Tibial nerve (tissue), 4 donors: ENCODE results near the gene MATN3. TPM values are rescaled to one million over a fixed set of nuclear protein-coding genes. Genes with fewer than 3 reads are reported as not detected.
A peak's percentile ranks its signal among the peaks of the same experiment; 100 is the strongest.

Experiments
- DNase-seq, 2 donors: peaks; one replicate each; pipeline ENCODE4 v3.0.0-alpha.2; 2019; ENCODE audit warnings: low spot score in 2 of 2
- H3K27ac ChIP-seq, 4 donors: fragments of 200-600 bp; sonication (generic) in 3 of 4; one replicate each; pipeline ENCODE4 v1.5.1; 2017 to 2019; ENCODE audit warnings: mild to moderate bottlenecking in 1 of 4
- H3K27me3 ChIP-seq, 2 donors: fragments of 200-600 bp; sonication (generic) in 1 of 2; one replicate each; pipeline versions ENCODE4 v1.5.1 to v1.6.0; 2017 to 2019
- H3K36me3 ChIP-seq, 3 donors: fragments of 200-600 bp; sonication (generic); one replicate each; pipeline ENCODE4 v1.5.1; 2018 to 2019
- H3K4me1 ChIP-seq, 4 donors: fragments of 200-600 bp; sonication (generic) in 3 of 4; one replicate each; pipeline ENCODE4 v1.5.1; 2017 to 2019
- H3K4me3 ChIP-seq, 4 donors: fragments of 200-600 bp; sonication (generic) in 3 of 4; one replicate each; pipeline ENCODE4 v1.5.1; 2017 to 2019; ENCODE audit warnings: mild to moderate bottlenecking in 1 of 4, moderate library complexity in 1 of 4
- H3K9me3 ChIP-seq, 4 donors: fragments of 200-600 bp; sonication (generic) in 3 of 4; one replicate each; pipeline ENCODE4 v1.5.1; 2017 to 2019
- EP300 ChIP-seq, 2 donors: sonication (generic); formaldehyde crosslinking; IDR thresholded peaks; one replicate each; pipeline ENCODE4 v1.6.1; 2017; ENCODE audit warnings: antibody characterized with exemption in 2 of 2, mild to moderate bottlenecking in 1 of 2
- POLR2A ChIP-seq, 2 donors: fragments of 450-650 bp; IDR thresholded peaks; one replicate each; pipeline ENCODE4 v1.6.1; 2017; ENCODE audit warnings: antibody characterized with exemption in 2 of 2, mild to moderate bottlenecking in 2 of 2, moderate library complexity in 2 of 2
- WGBS, 2 donors: methylation state at CpG; one replicate each; pipeline ENCODE4 v1.1.5; 2018; 5-methylcytosine and 5-hydroxymethylcytosine counted together
- total RNA-seq, 4 donors: library from RNA; depleted of rRNA; stranded (reverse); fragments of >200 nt; gene quantifications; one replicate each; pipeline ENCODE4 v1.1.0, GENCODE V29; 2016
- TF ChIP-seq, protein P1 (sequence below), 5 experiments: fragments of 200-600 bp in 3 of 5; fragments of 450-650 bp in 2 of 5; sonication (generic) in 3 of 5; IDR thresholded peaks; one replicate each; pipeline ENCODE4 v1.5.1; 2016 to 2019; ENCODE audit warnings: antibody characterized with exemption in 5 of 5, mild to moderate bottlenecking in 3 of 5, moderate library complexity in 2 of 5

MATN3 gene
- total RNA-seq: 10 to 100 TPM; 11.4 to 35.2 (median 29.8) TPM

- 1% methylated on average over 41 to 49 of the region's 87 CpGs for WGBS, 2 donors
- H3K27me3 ChIP-seq: no peaks in the 10 kb centered on the region
- H3K4me3 ChIP-seq: peak within 1 kb of the TSS; percentile 34 to 69 (median 42)
- peaks cover 0 to 6% (median 0%) of the 10 kb centered on the region in 4 donors for H3K9me3 ChIP-seq
- H3K36me3 ChIP-seq: no peaks in the 10 kb centered on the region
- H3K27ac ChIP-seq: peak within 1 kb of the TSS; percentile 59 to 87 (median 69)
- DNase-seq: no peak
- peaks cover 0 to 21% (median 4%) of the 10 kb centered on the region in 4 donors for H3K4me1 ChIP-seq
- TF ChIP-seq, protein P1, sequence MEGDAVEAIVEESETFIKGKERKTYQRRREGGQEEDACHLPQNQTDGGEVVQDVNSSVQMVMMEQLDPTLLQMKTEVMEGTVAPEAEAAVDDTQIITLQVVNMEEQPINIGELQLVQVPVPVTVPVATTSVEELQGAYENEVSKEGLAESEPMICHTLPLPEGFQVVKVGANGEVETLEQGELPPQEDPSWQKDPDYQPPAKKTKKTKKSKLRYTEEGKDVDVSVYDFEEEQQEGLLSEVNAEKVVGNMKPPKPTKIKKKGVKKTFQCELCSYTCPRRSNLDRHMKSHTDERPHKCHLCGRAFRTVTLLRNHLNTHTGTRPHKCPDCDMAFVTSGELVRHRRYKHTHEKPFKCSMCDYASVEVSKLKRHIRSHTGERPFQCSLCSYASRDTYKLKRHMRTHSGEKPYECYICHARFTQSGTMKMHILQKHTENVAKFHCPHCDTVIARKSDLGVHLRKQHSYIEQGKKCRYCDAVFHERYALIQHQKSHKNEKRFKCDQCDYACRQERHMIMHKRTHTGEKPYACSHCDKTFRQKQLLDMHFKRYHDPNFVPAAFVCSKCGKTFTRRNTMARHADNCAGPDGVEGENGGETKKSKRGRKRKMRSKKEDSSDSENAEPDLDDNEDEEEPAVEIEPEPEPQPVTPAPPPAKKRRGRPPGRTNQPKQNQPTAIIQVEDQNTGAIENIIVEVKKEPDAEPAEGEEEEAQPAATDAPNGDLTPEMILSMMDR (IDR thresholded peaks at IDR 0.05): no peak
- no peak for TF ChIP-seq POLR2A (IDR thresholded peaks at IDR 0.05)
- TF ChIP-seq EP300 (IDR thresholded peaks at IDR 0.05): no peak
These were observed at the start of gene MATN3 for GRCh38 chr2:20012282-20013125. MATN3 (minus strand) TSS chr2:20012668; CDS start chr2:20012631, 37 bp downstream.

- DNase-seq: no peak
- Histone ChIP-seq H3K36me3 (no peaks in the 10 kb centered on the region), H3K4me1 (peaks cover 0 to 29% (median 4%) of the 10 kb centered on the region in 4 donors), H3K4me3 (no peak overlapping the region), H3K9me3 (no peaks in the 10 kb centered on the region), H3K27ac (peak overlapping the region in 2 of 4 donors; percentile 77 to 87), H3K27me3 (no peaks in the 10 kb centered on the region)
- WGBS, 2 donors: 92 to 94% methylated on average over 5 of the region's 5 CpGs
- TF ChIP-seq, protein P1 (IDR thresholded peaks at IDR 0.05): no peak
- TF ChIP-seq EP300 (IDR thresholded peaks at IDR 0.05): no peak
These were observed 49.5 kb upstream of the MATN3 start for GRCh38 chr2:20061940-20062339.

GRCh38 chr2:20061476-20061875 lies 49.0 kb upstream of the MATN3 start:
- Histone ChIP-seq H3K9me3 (no peaks in the 10 kb centered on the region), H3K27ac (peak overlapping the region in 2 of 4 donors; percentile 77 to 87), H3K36me3 (no peaks in the 10 kb centered on the region), H3K27me3 (no peaks in the 10 kb centered on the region), H3K4me3 (no peak overlapping the region), H3K4me1 (peaks cover 0 to 27% (median 4%) of the 10 kb centered on the region in 4 donors)
- TF ChIP-seq, protein P1 (IDR thresholded peaks at IDR 0.05): no peak
- TF ChIP-seq POLR2A (IDR thresholded peaks at IDR 0.05): no peak
- no peak for TF ChIP-seq EP300 (IDR thresholded peaks at IDR 0.05)
- DNase-seq: no peak
- WGBS, 2 donors: 49 to 53% methylated on average over 3 of the region's 3 CpGs

DNA sequence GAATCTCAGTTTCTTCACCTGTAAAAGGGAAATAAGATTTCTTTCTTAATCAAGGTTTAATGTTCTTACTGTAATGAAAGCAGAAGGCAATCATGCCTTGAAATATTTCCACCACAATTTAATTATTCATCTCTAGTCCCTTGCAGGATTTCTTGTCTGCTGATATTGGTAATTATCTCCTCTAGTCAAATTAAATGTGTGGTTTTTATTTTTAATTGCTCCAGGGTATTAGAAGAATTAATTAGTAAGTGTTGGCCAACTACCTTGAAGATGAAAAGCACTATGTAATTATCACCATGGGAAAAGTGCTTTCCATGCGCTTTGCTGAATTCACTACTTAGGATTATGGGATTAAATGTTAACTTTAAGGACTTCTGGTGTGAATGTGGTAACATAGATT lies 47.6 kb upstream of the MATN3 start:
- no peak for DNase-seq
- Histone ChIP-seq H3K4me3 (no peak overlapping the region), H3K27ac (no peak overlapping the region), H3K36me3 (no peaks in the 10 kb centered on the region), H3K9me3 (no peaks in the 10 kb centered on the region), H3K27me3 (no peaks in the 10 kb centered on the region), H3K4me1 (peaks cover 0 to 20% (median 4%) of the 10 kb centered on the region in 4 donors)
- WGBS, 2 donors: 95 to 100% methylated on average over 1 of the region's 1 CpG
- TF ChIP-seq, protein P1 (IDR thresholded peaks at IDR 0.05): no peak
- TF ChIP-seq EP300 (IDR thresholded peaks at IDR 0.05): no peak
- no peak for TF ChIP-seq POLR2A (IDR thresholded peaks at IDR 0.05)

- 87 to 95% methylated on average over 1 of the region's 1 CpG for WGBS, 2 donors
- Histone ChIP-seq H3K4me3 (no peak overlapping the region), H3K36me3 (no peaks in the 10 kb centered on the region), H3K9me3 (no peaks in the 10 kb centered on the region), H3K27me3 (no peaks in the 10 kb centered on the region), H3K27ac (no peak overlapping the region), H3K4me1 (peaks cover 0 to 24% (median 3%) of the 10 kb centered on the region in 4 donors)
- no peak for DNase-seq
- TF ChIP-seq EP300 (IDR thresholded peaks at IDR 0.05): no peak
- TF ChIP-seq, protein P1 (IDR thresholded peaks at IDR 0.05): no peak
These were observed 44.8 kb upstream of the MATN3 start for GRCh38 chr2:20057268-20057667.
